PFSK-1 (cell line): ENCODE data around the gene GP2.

Source experiments
- FOXP2 ChIP-seq: optimal IDR thresholded peaks from 2 replicates; pipeline ENCODE3; 2011; ENCODE audit warnings: borderline replicate concordance, control low read depth, inconsistent platforms; ENCODE audit not compliant: insufficient read depth; ENCODE audit errors: extremely low read length, extremely low read depth
- POLR2AphosphoS5 ChIP-seq: IDR thresholded peaks from 2 replicates; pipeline ENCODE4 v1.6.1; 2012; ENCODE audit warnings: low read depth, mild to moderate bottlenecking, control low read depth, low read length, moderate library complexity
- REST ChIP-seq, 2 experiments: IDR thresholded peaks; 2 replicates each; pipeline versions ENCODE4 v1.6.1 to v1.8.0; 2011 to 2012; ENCODE audit warnings: low read depth in 2 of 2, low read length in 2 of 2, control low read depth in 1 of 2, inconsistent platforms in 1 of 2, mild to moderate bottlenecking in 1 of 2, moderate library complexity in 1 of 2; ENCODE audit not compliant: insufficient read depth in 1 of 2
- SIN3A ChIP-seq: IDR thresholded peaks from 2 replicates; pipeline ENCODE4 v1.6.1; 2012; ENCODE audit warnings: mild to moderate bottlenecking, low read length, moderate library complexity, borderline replicate concordance; ENCODE audit not compliant: insufficient read depth
- TAF1 ChIP-seq: IDR thresholded peaks from 2 replicates; pipeline ENCODE4 v1.6.1; 2012; ENCODE audit warnings: low read length, control low read depth, borderline replicate concordance; ENCODE audit not compliant: insufficient read depth

- TF ChIP-seq POLR2AphosphoS5 (no peak), TAF1 (no peak), REST (IDR thresholded peaks at IDR 0.05; ENCODE audit: insufficient read depth in 1 of 2, low read depth in 2 of 2, low read length in 2 of 2) (no peak), SIN3A (no peak), FOXP2 (no peak)
Measured at GRCh38 chr16:20268409-20268808, 58.9 kb downstream of the GP2 start.
